ENCODE data around the gene PTPRR. TPM values are rescaled to one million over a fixed set of nuclear protein-coding genes. Genes with fewer than 3 reads are reported as not detected.

The PTPRR gene
- total RNA-seq, 4 donors from 2014 or later = 0.12 to 0.67 (median 0.45) TPM

GRCh38 chr12:70609203-70609602 lies 311.3 kb downstream of the PTPRR start:
- Histone ChIP-seq H3K4me3 (peak overlapping the region; percentile 5 to 54), H3K36me3 (no peaks in the 10 kb centered on the region), H3K27me3 (peaks cover 49% of the 10 kb centered on the region), H3K9me3 (no peaks in the 10 kb centered on the region), H3K4me1 (peaks cover 0 to 11% (median 0%) of the 10 kb centered on the region in 3 donors), H3K27ac (peak overlapping the region in 3 of 4 donors; percentile 50 to 72 (median 72))
- WGBS, 2 donors (ENCODE audit: low coverage in 1 of 2) = 72% methylated on average over 2 of the region's 2 CpGs; no CpG with 5 or more reads in 1 of the 2 donors
- peak; percentile 17 for ATAC-seq
- TF ChIP-seq EP300 (IDR thresholded peaks at IDR 0.05) (no peak), POLR2AphosphoS5 (IDR thresholded peaks at IDR 0.05) (no peak), CTCF (IDR thresholded peaks at IDR 0.05) (no peak), POLR2A (IDR thresholded peaks at IDR 0.05) (no peak)

GRCh38 chr12:70608184-70608583 lies 312.4 kb downstream of the PTPRR start:
- no peak overlapping the region for H3K27ac ChIP-seq
- no peak for ATAC-seq
- H3K4me3 ChIP-seq = peak overlapping the region; percentile 8 to 54

GRCh38 chr12:70607107-70607506 lies 313.4 kb downstream of the PTPRR start:
- TF ChIP-seq EP300 (IDR thresholded peaks at IDR 0.05) (no peak), CTCF (IDR thresholded peaks at IDR 0.05) (no peak), POLR2A (IDR thresholded peaks at IDR 0.05) (no peak), POLR2AphosphoS5 (IDR thresholded peaks at IDR 0.05) (no peak)
- no peak for ATAC-seq
- Histone ChIP-seq H3K27ac (peak overlapping the region in 1 of 4 donors; percentile 12), H3K9me3 (no peaks in the 10 kb centered on the region), H3K4me1 (peaks cover 0 to 11% (median 0%) of the 10 kb centered on the region in 3 donors), H3K27me3 (peaks cover 61% of the 10 kb centered on the region), H3K36me3 (no peaks in the 10 kb centered on the region), H3K4me3 (peak overlapping the region; percentile 19 to 54)

More at GRCh38 chr12:70608184-70608583, 312.4 kb downstream of the PTPRR start:
- WGBS, 2 donors (ENCODE audit: low coverage in 1 of 2) = 29 to 36% methylated on average over 1 of the region's 1 CpG
- Histone ChIP-seq H3K27me3 (peaks cover 54% of the 10 kb centered on the region), H3K9me3 (no peaks in the 10 kb centered on the region), H3K4me1 (peaks cover 0 to 11% (median 0%) of the 10 kb centered on the region in 3 donors), H3K36me3 (no peaks in the 10 kb centered on the region)
- TF ChIP-seq POLR2AphosphoS5 (IDR thresholded peaks at IDR 0.05) = no peak
- TF ChIP-seq CTCF (IDR thresholded peaks at IDR 0.05) = no peak
- no peak for TF ChIP-seq POLR2A (IDR thresholded peaks at IDR 0.05)
- TF ChIP-seq EP300 (IDR thresholded peaks at IDR 0.05) = no peak

- ATAC-seq = no peak
These were observed 314.6 kb downstream of the PTPRR start for GRCh38 chr12:70605976-70606375.

More at GRCh38 chr12:70605976-70606375, 314.6 kb downstream of the PTPRR start:
- WGBS, 2 donors (ENCODE audit: low coverage in 1 of 2) = 60 to 77% methylated on average over 5 of the region's 5 CpGs
- Histone ChIP-seq H3K4me1 (peaks cover 0 to 11% (median 0%) of the 10 kb centered on the region in 3 donors), H3K27me3 (peaks cover 61% of the 10 kb centered on the region), H3K36me3 (no peaks in the 10 kb centered on the region), H3K9me3 (no peaks in the 10 kb centered on the region), H3K27ac (no peak overlapping the region), H3K4me3 (peak overlapping the region in 1 of 2 donors; percentile 54)
- TF ChIP-seq POLR2AphosphoS5 (IDR thresholded peaks at IDR 0.05) (no peak), POLR2A (IDR thresholded peaks at IDR 0.05) (no peak), EP300 (IDR thresholded peaks at IDR 0.05) (no peak), CTCF (IDR thresholded peaks at IDR 0.05) (no peak)

Measured in gastroesophageal sphincter (tissue), 4 donors.